PC-9 (cell line): ENCODE data around the gene SLC38A10.
"Not testable (repeated sequence)": the region's sequence is repeated elsewhere in the genome, so short reads cannot be mapped to it uniquely, and the experiment has no call there.

Source experiments
- CTCF ChIP-seq: fragments of 200-600 bp; sonication (generic); conservative IDR thresholded peaks from 2 replicates; pipeline ENCODE4 v1.6.1; 2017; ENCODE audit warnings: mixed run types, antibody characterized with exemption, mild to moderate bottlenecking, moderate library complexity
- EZH2 ChIP-seq: fragments of 200-600 bp; sonication (generic); IDR thresholded peaks from 2 replicates; pipeline ENCODE4 v1.8.0; 2017; ENCODE audit warnings: antibody characterized with exemption, low read depth

- not testable (repeated sequence) for TF ChIP-seq CTCF, EZH2
Measured at GRCh38 chr17:81308784-81309139, 13.7 kb upstream of the SLC38A10 start.
